ENCODE measurements around the gene IGF2.

Gene IGF2

GRCh38 chr11:2137202-2138067, 1.8 kb downstream of the IGF2 start:
- DNase-seq (ENCODE audit: low read depth in 2 of 2), result no peak

GRCh38 chr11:2136952-2137201, 2.3 kb downstream of the IGF2 start:
- DNase-seq (ENCODE audit: low read depth in 2 of 2), result no peak

- no peak for DNase-seq (ENCODE audit: low read depth in 2 of 2)
Measured at GRCh38 chr11:2136209-2136951, 2.8 kb downstream of the IGF2 start.

- DNase-seq (ENCODE audit: low read depth in 2 of 2), result no peak
Measured at GRCh38 chr11:2135648-2136201, 3.5 kb downstream of the IGF2 start.

DNA sequence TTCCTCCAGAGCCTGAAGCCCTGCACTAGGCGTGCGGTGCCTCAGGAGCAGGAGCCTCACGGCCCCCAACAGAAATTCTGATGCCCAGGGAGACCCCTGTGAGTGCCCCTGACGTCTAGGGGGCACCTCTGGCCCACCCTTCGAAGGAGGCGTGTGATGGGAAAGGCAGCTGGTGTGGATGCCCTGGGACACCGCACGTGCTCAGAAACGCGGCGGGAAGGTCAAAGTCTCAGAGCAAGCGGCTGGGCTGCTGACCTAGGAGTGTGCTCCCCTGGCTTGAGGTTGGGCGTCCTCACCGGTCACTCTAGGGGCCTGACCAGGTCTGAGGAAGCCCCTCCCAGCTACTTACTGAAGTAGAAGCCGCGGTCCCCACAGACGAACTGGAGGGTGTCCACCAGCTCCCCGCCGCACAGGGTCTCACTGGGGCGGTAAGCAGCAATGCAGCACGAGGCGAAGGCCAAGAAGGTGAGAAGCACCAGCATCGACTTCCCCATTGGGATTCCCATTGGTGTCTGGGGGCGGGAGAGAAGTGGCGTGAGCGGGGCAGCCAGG, 4.1 kb downstream of the IGF2 start:
- DNase-seq (ENCODE audit: low read depth in 2 of 2), result no peak

GRCh38 chr11:2134022-2135010, 4.9 kb downstream of the IGF2 start:
- DNase-seq (ENCODE audit: low read depth in 2 of 2), result no peak

GRCh38 chr11:2133241-2134021, 5.8 kb downstream of the IGF2 start:
- DNase-seq (ENCODE audit: low read depth in 2 of 2), result no peak

DNA sequence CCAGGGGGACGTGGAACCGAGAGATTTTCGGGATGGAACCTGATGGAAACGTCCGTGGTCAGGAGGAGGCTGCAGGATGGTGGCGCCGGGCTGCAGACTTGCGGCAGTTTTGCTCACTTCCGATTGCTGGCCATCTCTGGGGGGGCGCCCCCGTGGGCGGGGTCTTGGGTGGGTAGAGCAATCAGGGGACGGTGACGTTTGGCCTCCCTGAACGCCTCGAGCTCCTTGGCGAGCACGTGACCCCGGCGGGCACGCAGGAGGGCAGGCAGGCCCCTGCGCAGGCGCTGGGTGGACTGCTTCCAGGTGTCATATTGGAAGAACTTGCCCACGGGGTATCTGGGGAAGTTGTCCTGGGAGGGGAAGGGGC, 6.3 kb downstream of the IGF2 start:
- no peak for DNase-seq (ENCODE audit: low read depth in 2 of 2)

DNA sequence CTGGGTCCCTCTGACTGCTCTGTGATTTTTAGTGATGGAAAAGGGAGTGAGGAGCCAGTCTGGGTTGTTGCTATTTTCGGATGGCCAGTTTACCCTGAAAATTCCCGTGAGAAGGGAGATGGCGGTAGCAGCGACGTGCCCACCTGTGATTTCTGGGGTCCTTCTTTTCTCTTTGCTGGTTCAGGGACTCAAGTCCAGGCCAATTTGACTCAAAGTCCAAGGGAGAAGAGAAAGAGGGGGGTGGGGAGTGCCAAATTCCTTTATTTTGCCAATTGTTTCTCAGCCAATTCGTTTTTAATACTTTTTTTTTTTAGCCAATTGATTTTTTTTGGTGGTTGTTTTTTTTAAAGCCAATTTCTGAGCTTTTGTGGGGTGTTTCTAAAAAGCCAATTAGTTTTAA, 6.9 kb downstream of the IGF2 start:
- DNase-seq (ENCODE audit: low read depth in 2 of 2), result no peak

DNA sequence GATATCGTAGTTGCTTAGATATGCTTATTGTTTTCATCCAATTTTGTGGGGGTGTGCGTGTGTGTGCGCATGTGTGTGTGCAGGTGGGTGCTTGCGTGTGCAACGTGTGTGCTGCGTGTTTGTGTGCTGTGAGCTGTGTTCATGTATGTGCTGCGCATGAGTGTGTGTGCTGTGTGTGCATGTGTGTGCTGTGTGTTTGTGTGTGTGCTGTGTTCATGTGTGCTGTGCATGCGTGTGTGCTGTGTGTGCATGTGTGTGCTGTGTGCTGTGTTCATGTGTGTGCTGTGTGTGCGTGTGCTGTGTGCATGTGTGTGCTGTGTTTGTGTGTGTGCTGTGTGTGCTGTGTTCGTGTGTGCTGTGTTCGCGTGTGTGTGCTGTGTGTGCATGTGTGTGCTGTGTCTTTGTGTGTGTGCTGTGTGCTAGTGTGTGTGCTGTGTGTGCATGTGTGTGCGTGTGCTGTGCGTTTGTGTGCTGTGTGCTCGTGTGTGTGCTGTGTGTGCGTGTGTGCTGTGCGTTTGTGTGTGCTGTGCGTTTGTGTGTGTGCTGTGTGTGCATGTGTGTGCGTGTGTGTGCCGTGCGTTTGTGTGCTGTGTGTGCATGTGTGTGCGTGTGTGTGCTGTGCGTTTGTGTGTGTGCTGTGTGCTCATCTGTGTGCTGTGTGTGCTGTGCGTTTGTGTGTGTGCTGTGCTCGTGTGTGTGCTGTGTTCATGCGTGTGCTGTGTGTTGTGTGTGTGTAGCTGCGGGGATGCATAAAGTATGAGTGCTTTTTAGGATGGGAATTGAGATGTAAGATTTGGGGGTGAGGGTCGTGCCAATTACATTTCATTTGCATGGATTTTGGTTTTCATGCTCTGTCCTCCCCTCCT, 7.6 kb downstream of the IGF2 start:
- no peak for DNase-seq (ENCODE audit: low read depth in 2 of 2)

GRCh38 chr11:2130881-2131352, 8.3 kb downstream of the IGF2 start:
- no peak for DNase-seq (ENCODE audit: low read depth in 2 of 2)

DNA sequence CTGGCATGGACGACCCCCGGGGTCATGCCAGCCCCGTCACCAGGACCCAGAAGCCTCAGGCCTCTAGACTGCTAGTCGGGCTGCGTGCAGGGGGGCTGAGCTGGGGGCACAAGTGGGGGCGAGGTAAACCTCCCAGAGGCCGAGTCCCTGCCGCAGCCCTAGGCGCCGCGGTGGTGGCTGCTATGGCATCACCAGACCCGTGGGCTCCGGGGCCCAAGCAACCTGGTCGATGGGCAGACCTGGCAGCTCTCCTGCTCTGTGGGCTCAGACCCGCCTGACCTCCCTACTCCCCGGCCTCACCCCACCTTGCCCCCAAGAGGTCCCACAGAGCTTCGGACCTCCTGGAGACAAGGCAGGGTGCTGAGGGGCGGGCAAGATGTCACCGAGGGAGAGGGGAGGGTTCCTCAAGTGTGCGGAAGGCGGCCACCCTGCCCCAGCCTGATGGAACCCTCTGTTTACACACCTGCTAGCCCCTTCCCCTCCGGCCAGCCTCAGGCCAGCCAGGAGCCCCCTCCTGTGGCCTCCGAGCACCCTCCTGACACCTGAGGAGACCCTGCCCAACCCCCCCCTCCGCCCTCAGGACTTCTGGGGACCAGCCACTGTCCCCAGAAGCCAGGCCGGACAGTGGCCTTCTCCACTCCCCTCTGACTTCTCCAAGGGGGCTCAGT, 9.4 kb downstream of the IGF2 start:
- no peak for DNase-seq (ENCODE audit: low read depth in 2 of 2)

- DNase-seq (ENCODE audit: low read depth in 2 of 2), result no peak
Measured at GRCh38 chr11:2129308-2129698, 9.9 kb downstream of the IGF2 start.

DNA sequence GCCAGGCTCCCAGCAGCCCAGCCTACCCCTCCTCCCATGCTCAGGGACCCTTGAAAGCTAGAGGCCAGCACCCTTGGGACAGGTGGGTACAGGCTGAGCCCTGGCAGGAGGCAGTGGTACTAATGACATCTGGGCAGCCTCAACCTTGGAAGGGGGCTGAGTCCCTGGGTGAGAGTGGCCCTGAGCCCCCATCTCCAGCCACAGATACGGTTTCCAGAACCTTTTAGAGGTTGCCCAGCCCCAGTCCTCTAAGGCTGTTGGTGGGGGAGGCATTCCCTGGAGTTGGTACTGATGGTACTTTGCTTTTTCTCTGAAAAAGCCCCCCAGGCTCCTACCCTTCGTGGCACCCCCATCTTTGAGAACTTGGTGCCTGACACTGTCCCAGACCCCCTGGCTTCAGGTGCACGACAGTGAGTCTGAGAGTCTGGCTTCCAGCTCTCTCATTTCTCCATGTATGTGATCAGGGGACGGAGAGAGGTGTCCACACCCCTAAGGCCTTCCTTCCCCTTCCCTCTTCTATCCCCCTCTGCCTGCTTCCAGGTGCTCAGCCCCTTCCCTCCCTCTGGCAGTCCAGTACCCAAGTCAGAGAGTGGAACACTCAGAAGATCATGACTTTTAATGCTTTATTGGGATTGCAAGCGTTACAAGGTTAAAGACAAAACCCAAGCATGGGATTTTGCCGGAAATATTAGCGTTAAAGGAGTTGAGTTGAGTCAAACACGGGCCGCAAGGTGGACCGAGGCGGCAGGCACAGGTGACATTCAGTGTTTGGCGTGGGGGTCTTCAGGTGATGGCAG, 10.5 kb downstream of the IGF2 start:
- no peak for DNase-seq (ENCODE audit: low read depth in 2 of 2)

- DNase-seq (ENCODE audit: low read depth in 2 of 2), result no peak
Measured at GRCh38 chr11:2128130-2128510, 11.1 kb downstream of the IGF2 start.

DNA sequence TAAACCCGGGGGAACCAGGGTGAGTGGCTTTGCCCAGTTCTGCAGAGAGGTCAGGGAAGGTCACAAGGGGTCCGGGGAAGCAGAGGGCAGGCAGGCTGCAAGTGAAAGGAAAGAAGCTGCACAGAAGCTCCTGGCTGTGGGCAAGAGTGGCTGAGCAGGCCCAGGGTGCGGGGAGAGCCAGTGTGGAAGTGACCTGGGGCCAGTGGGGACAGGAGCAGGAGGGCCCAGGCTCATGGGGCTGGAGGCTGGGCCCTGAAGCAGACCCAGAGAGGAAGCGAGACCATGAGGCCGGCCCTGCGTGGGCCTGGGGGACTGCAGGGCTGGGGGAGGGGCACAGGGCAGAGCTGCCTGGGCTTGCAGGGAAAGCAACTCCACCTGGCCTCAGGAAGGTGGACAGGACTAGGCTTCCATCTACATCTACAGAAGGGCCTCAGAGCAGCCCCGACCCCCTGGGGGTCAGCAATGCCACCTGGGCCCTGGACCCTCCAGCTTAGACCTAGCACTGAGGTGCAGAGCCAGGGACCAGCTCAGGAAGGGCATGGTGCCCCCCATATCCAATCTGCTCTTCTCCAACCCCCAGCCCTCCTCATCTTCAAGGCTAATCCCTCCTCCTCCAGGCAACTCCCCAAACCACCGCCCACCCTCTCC, 11.6 kb downstream of the IGF2 start:
- DNase-seq (ENCODE audit: low read depth in 2 of 2), result no peak

- no peak for DNase-seq (ENCODE audit: low read depth in 2 of 2)
Measured at GRCh38 chr11:2126520-2127085, 12.6 kb downstream of the IGF2 start.

Data from stimulated activated CD8-positive, alpha-beta memory T cell treated with anti-CD3 and anti-CD28 coated beads, Interleukin-15, amount 100 ng/mL, for 4 hours (primary cell).